ENCODE data around the gene PPP1CA.
"Not testable (repeated sequence)": the region's sequence is repeated elsewhere in the genome, so short reads cannot be mapped to it uniquely, and the experiment has no call there.

The PPP1CA gene

GRCh38 chr11:67402192-67402839 lies 658 bp upstream of the PPP1CA start:
- DNase-seq (ENCODE audit: low spot score): not testable (repeated sequence)

GRCh38 chr11:67400942-67401494 lies 640 bp downstream of the PPP1CA start:
- DNase-seq (ENCODE audit: low spot score): peak; percentile 48

DNA sequence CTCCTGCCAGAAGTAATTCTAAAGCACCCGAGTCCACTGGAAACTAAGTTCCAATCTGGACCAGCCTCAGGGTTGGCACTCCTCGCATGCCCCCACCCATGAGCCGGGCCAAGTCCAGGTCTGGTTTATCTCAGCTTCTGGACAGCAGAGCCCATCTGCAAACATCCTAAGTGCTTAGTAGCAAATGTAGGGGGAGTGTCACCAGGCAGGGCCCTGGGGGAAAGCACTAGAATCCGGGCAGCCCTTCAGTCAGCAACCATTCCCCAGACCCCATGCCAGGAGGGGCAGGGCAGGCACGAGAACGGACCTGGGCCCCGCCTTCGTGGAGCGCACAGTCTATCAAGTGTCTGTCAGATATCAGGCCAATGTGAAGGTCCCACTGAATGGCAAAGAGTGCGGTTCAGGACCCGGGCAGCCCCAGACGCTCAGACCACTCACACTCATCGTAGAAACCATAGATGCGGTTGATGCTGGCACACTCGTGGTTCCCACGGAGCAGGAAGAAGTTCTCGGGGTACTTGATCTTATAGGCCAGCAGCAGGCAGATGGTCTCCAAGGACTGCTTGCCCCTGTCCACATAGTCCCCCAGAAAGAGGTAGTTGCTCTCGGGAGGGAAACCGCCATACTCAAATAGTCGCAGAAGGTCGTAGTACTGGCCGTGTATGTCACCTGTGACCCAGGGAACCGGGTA lies 1.3 kb downstream of the PPP1CA start:
- no peak for DNase-seq (ENCODE audit: low spot score)

DNA sequence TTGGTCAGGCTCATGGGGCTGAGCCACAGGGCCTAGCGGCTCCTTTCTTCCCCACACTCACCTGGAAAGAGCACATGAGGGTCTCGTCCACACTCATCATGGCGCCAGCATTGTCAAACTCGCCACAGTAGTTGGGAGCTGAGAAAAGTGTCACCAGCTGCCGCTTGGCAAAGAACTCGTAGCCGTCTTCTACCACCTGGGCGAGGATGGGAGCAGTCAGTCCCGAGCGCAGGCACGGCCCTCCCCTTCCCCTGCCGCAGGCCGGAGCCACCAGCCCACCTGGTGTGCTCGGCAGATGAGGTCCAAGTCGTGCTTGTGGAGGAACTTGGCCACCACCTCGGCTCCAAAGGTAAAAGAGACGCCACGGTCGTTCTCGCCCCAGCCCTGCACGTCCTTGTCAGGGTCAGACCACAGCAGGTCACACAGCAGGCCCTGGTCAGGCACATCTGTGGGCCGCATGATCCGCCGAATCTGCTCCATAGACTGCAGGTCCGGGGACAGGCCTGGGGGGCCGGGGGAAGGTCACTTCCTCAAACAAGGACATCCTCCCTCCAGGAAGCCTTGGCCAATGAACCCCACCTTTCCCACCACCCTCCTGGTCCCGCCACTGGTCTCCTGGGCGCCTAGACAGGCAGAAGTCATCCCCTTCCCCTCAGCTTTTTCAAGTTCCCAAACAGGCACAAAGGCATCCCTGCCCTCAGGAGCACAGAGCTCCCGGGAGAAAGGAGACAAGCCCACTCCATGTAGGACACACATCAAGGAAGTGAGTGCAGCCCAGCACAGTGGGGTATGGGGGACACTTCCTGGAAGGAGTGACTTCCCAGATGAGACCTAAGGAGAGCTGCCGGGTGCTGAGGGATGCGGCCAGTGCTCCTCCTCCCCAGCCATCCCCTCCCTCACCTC lies 2.7 kb downstream of the PPP1CA start:
- no peak for DNase-seq (ENCODE audit: low spot score)

GRCh38 chr11:67397986-67398660 lies 3.5 kb downstream of the PPP1CA start:
- no peak for DNase-seq (ENCODE audit: low spot score)

- DNase-seq (ENCODE audit: low spot score): no peak
Observed at GRCh38 chr11:67397536-67397935, 4.1 kb downstream of the PPP1CA start.

- no peak for DNase-seq (ENCODE audit: low spot score)
Observed at GRCh38 chr11:67396587-67397389, 4.9 kb downstream of the PPP1CA start.

DNA sequence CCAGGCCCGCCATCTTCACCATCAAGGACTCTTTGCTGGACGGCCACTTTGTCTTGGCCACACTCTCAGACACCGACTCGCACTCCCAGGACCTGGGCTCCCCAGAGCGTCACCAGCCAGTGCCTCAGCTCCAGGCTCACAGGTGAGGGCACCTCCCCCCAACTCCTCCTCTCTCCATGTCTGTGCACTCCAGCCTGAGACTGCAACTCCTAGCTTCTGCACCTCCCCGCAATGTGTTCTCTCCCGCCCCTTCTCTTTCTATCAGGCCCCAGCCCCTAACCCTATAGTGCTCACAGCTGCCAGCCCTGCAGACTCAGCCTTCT lies 5.4 kb downstream of the PPP1CA start:
- no peak for DNase-seq (ENCODE audit: low spot score)

DNA sequence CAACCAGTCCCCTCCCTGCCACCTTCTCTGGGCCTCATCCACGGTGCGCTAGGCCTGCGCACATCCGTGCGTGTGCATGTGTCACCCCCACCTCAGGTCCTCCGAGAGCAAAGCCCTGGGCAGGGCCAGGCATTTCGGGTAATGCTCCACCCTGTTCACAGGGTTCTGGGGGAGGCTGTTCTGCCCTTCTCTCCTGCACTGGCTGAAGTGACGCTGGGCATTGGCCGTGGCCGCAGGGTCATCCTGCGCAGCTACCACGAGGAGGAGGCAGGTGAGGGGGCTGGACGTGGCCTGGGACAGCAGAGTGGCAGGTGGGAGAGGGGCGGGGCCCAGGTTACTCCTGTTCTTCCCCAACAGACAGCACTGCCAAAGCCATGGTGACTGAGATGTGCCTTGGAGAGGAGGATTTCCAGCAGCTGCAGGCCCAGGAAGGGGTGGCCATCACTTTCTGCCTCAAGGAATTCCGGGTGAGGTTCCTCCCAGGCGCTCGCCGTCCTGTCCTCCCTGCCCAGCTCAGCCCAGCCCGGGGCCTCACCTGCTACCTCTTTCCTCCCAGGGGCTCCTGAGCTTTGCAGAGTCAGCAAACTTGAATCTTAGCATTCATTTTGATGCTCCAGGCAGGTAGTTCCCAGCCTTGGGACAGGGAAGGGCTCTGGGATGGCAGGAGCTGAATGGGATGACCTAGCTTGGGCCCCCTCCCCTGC lies 6.0 kb downstream of the PPP1CA start:
- DNase-seq (ENCODE audit: low spot score): no peak

GRCh38 chr11:67393990-67394389 lies 7.7 kb downstream of the PPP1CA start:
- no peak for DNase-seq (ENCODE audit: low spot score)

DNA sequence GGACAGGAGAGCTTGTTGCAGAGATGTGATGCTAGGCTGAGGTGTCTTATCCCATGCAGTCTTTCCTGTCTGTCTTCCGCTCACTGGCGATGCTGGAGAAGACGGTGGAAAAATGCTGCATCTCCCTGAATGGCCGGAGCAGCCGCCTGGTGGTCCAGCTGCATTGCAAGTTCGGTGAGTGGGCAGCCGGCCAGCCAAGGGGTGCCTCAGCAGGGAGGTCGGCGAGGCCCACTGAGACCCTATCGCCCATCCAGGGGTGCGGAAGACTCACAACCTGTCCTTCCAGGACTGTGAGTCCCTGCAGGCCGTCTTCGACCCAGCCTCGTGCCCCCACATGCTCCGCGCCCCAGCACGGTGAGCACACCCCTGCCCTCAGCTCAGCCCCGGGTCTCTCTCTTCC lies 8.2 kb downstream of the PPP1CA start:
- no peak for DNase-seq (ENCODE audit: low spot score)

DNA sequence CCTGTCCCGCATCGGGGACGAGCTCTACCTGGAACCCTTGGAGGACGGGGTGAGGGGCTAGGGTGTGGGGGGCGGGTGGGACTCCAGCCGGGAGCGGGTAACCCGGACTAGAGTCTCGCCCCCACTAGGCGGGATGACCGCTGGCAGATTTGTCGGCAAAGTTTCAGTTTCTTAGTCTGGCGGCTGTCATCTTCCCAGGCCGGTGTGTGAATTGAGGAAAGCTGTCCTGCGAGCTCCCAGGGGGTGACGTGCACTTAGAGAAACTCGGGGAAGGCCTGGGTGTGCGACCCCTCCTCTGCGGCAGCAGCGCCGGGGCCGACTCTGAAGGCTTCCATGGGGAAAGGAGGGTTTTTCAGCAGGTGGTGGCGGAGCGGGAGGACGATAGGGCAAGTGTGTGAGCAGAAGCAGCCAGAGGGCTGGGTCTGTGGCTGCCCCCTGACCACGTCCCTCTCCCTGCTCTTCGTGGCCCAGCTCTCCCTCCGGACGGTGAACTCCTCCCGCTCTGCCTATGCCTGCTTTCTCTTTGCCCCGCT lies 9.4 kb downstream of the PPP1CA start:
- DNase-seq (ENCODE audit: low spot score): no peak

- peak; percentile 97 for DNase-seq (ENCODE audit: low spot score)
Observed at GRCh38 chr11:67391304-67392182, 10.1 kb downstream of the PPP1CA start, which contains the start of gene RAD9A. TSS of gene RAD9A (plus strand) at chr11:67391986. CDS start at chr11:67392045, 59 bp downstream.

DNA sequence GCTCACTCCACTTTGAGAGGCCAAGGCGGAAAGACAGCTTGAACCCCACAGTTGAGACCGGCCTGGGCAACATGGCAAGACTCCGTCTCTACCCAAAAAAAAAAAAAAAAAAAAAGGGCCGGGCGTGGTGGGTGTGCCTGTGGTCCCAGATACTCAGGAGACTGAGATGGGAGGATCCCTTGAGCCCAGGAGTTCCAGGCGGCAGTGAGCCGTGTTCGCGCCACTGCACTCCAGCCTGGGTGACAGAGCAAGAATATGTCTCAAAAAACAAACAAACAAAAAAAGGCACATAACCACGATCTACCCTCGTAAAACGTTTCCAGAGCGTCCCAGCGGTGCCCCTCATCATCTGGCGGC lies 10.7 kb downstream of the PPP1CA start:
- DNase-seq (ENCODE audit: low spot score): no peak

GRCh38 chr11:67389477-67389876 lies 12.2 kb downstream of the PPP1CA start:
- peak; percentile 66 for DNase-seq (ENCODE audit: low spot score)

DNA sequence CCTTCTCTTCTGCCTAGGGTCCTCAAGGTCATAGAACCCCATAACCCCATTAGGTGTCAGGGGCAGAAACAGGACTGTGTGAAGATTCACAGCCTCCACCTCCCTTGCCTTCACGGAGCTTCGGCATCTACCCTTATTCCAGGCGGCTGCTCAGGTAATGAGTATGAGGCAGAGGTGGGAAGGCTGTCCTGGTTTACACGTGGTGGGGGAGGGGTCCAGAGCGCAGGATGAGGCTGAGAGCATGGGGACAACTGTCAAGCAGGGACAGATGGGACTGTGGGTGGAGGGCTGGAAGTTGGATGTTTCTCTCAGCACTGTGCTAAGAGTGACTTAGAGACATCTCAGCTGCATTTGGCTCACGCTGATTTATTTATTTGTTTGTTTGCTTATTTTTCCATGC lies 14.1 kb downstream of the PPP1CA start:
- DNase-seq (ENCODE audit: low spot score): no peak

- DNase-seq (ENCODE audit: low spot score): no peak
Observed at GRCh38 chr11:67387069-67387468, 14.6 kb downstream of the PPP1CA start.

DNA sequence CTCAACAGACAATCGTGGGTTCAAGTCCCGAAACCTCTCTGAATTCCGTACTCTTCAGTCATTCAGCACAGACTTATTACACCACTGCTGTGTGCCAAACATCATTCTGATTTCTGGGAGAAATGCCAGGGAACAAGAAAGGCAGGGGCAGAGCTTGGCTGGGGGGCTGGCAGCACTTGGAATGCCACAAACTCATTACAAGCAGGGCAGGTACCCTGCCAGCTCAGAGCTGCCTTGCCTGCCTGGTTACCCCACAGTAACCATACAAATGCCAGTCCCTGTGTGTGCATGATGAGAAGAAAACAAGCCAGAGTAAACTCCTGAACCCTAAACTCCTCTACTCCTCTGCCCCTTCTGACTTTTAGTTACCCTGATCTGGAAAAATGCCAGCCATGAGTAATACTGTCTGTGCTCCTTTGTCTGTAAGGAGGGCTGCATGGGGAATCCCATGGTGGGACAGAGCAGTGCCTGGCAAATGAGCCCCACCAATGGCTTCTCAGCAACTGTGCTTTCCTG lies 16.7 kb downstream of the PPP1CA start:
- no peak for DNase-seq (ENCODE audit: low spot score)
